Endothelial cell of umbilical vein (primary cell): Measurements from ENCODE around the gene PCDH9. TPM values are rescaled to one million over a fixed set of nuclear protein-coding genes. Genes with fewer than 3 reads are reported as not detected.

Experiments used
- BruUV-seq: library from RNA; stranded (reverse); fragments of 400-500 nt; replicated peaks from 2 replicates; lab custom pipeline; 2021; lab: Mats Ljungman, UMichigan
- CTCF ChIA-PET: fragments of 300-600, 350-600 bp; sonication (Branson Sonifier 250); formaldehyde crosslinking; loops from one replicate; lab custom pipeline; 2021; ENCODE audit warnings: antibody characterized with exemption, inconsistent platforms; lab: Charles Lee
- POLR2A ChIA-PET: fragments of 300-600, 350-600 bp; sonication (Branson Sonifier 250); formaldehyde crosslinking; loops from one replicate; lab custom pipeline; 2021; ENCODE audit warnings: antibody characterized with exemption, inconsistent platforms; lab: Charles Lee
- DNase-seq: peaks from one replicate; pipeline ENCODE4 v3.0.0-alpha.2; 2011; ENCODE audit warnings: low read depth, low spot score
- FAIRE-seq: peaks from 2 replicates; lab custom pipeline; 2011; peaks lifted over from hg19 to GRCh38; lab: Jason Lieb, UNC
- H2AFZ ChIP-seq: 2 replicates; pipeline ENCODE4 v1.6.0; 2012; ENCODE audit warnings: low read depth, low read length, control low read depth, inconsistent platforms
- H3K27ac ChIP-seq: 2 replicates; pipeline ENCODE4 v1.5.1; 2011; ENCODE audit warnings: low read depth, mild to moderate bottlenecking, control low read depth, low read length, moderate library complexity; ENCODE audit not compliant: insufficient read depth
- H3K27me3 ChIP-seq, 2 experiments: 2 replicates each; pipeline versions ENCODE4 v1.6.0 to v1.6.1; 2011; ENCODE audit warnings: low read length in 2 of 2, mixed read lengths in 1 of 2; ENCODE audit not compliant: control insufficient read depth in 2 of 2, insufficient read depth in 2 of 2
- H3K36me3 ChIP-seq, 2 experiments: 2 replicates in 1 of 2; 3 replicates in 1 of 2; pipeline ENCODE4 v1.5.1; 2011; ENCODE audit warnings: low read length in 2 of 2, mild to moderate bottlenecking in 1 of 2, moderate library complexity in 1 of 2; ENCODE audit not compliant: control insufficient read depth in 2 of 2, insufficient read depth in 2 of 2; ENCODE audit errors: extremely low read depth in 1 of 2
- H3K4me1 ChIP-seq: 3 replicates; pipeline ENCODE4 v1.5.1; 2011; ENCODE audit warnings: mild to moderate bottlenecking, low read length; ENCODE audit not compliant: control insufficient read depth, insufficient read depth; ENCODE audit errors: extremely low read depth
- H3K4me2 ChIP-seq: 2 replicates; pipeline ENCODE4 v1.6.1; 2011; ENCODE audit warnings: low read length, control low read depth, mixed read lengths; ENCODE audit not compliant: insufficient read depth
- H3K4me3 ChIP-seq, 3 experiments: fragments of 200-600 bp in 1 of 3; sonication (generic), shearing (Covaris generic) in 1 of 3; replicated peaks in 1 of 3; 2 replicates each; pipeline ENCODE4 v1.5.1; 2011 to 2016; ENCODE audit warnings: control low read depth in 3 of 3, low read length in 3 of 3, mild to moderate bottlenecking in 2 of 3, inconsistent platforms in 1 of 3, low read depth in 1 of 3, moderate library complexity in 1 of 3; ENCODE audit not compliant: insufficient read depth in 1 of 3
- H3K79me2 ChIP-seq: 2 replicates; pipeline ENCODE4 v1.6.0; 2012; ENCODE audit warnings: low read length, inconsistent platforms; ENCODE audit not compliant: control insufficient read depth, insufficient read depth
- H3K9ac ChIP-seq: replicated peaks from 2 replicates; pipeline ENCODE3; 2011; ENCODE audit warnings: low read length, control low read depth; ENCODE audit not compliant: insufficient read depth; ENCODE audit errors: extremely low read depth
- H3K9me1 ChIP-seq: replicated peaks from 3 replicates; pipeline ENCODE4 v1.6.0; 2011; ENCODE audit warnings: mild to moderate bottlenecking, low read length; ENCODE audit not compliant: control insufficient read depth, insufficient read depth; ENCODE audit errors: extremely low read depth
- H3K9me3 ChIP-seq: replicated peaks from 2 replicates; pipeline ENCODE4 v1.5.1; 2012; ENCODE audit warnings: low read length, inconsistent platforms; ENCODE audit not compliant: control insufficient read depth, insufficient read depth
- H4K20me1 ChIP-seq: replicated peaks from 2 replicates; pipeline ENCODE3; 2011; ENCODE audit warnings: mild to moderate bottlenecking, low read length; ENCODE audit not compliant: control insufficient read depth, insufficient read depth; ENCODE audit errors: extremely low read depth
- EZH2 ChIP-seq: IDR thresholded peaks from 2 replicates; pipeline ENCODE4 v1.6.1; 2012; ENCODE audit warnings: borderline replicate concordance, low read depth, mild to moderate bottlenecking, moderate library complexity, low read length, inconsistent platforms; ENCODE audit not compliant: severe bottlenecking
- FOS ChIP-seq: IDR thresholded peaks from 2 replicates; pipeline ENCODE4 v1.6.1; 2011; ENCODE audit warnings: mild to moderate bottlenecking, low read length, moderate library complexity, borderline replicate concordance; ENCODE audit not compliant: insufficient read depth
- GATA2 ChIP-seq: IDR thresholded peaks from 2 replicates; pipeline ENCODE4 v1.7.0; 2011; ENCODE audit warnings: low read depth, mild to moderate bottlenecking, moderate library complexity, mixed read lengths, low read length; ENCODE audit not compliant: insufficient read length, insufficient read depth
- JUN ChIP-seq: IDR thresholded peaks from 2 replicates; pipeline ENCODE4 v1.6.1; 2011; ENCODE audit warnings: borderline replicate concordance, low read depth; ENCODE audit not compliant: insufficient read length, insufficient read depth
- MAX ChIP-seq: IDR thresholded peaks from 2 replicates; pipeline ENCODE4 v1.6.1; 2011; ENCODE audit not compliant: insufficient read depth, insufficient read length
- MYC ChIP-seq: IDR thresholded peaks from one replicate; pipeline ENCODE4 v1.6.1; 2011; ENCODE audit warnings: mild to moderate bottlenecking, low read depth, low read length
- POLR2A ChIP-seq: IDR thresholded peaks from 2 replicates; pipeline ENCODE4 v1.6.1; 2012; ENCODE audit warnings: low read depth, mild to moderate bottlenecking, control low read depth, low read length
- POLR2AphosphoS5 ChIP-seq: IDR thresholded peaks from 2 replicates; pipeline ENCODE4 v1.6.1; 2012; ENCODE audit warnings: low read depth, mild to moderate bottlenecking, control low read depth, low read length, moderate library complexity; ENCODE audit not compliant: insufficient read depth
- dilution Hi-C: fragments of 300-500 bp; cut with MboI; formaldehyde crosslinking; loops from one replicate; pipeline ENCODE4 v1.15.0; 2019; ENCODE audit warnings: low sequenced_read_pairs; ENCODE audit not compliant: extremely low pct_ligation_motif_present
- intact Hi-C: fragments of 100-400 bp; cut with micrococcal nuclease; formaldehyde crosslinking; loops from one replicate; pipeline ENCODE4 v1.10.0; 2022
- polyA plus RNA-seq, 4 experiments: library from polyadenylated mRNA; depleted of rRNA in 3 of 4; stranded (reverse) in 3 of 4; unstranded in 1 of 4; fragments of >200 nt; gene quantifications; 2 replicates each; pipeline versions ENCODE4 v1.2.1 to v1.2.3, GENCODE V29; 2011 to 2012; ENCODE audit warnings: missing spikeins in 1 of 4
- total RNA-seq: library from RNA; stranded (reverse); gene quantifications from 2 replicates; pipeline ENCODE4 v1.2.3, GENCODE V29; 2021
- TF ChIP-seq, protein P1 (sequence below), 2 donors: IDR thresholded peaks; 1 replicate in 1 of 2; 2 replicates in 1 of 2; pipeline ENCODE4 v1.5.1; 2011; ENCODE audit warnings: low read length in 2 of 2, mild to moderate bottlenecking in 2 of 2, moderate library complexity in 2 of 2, control low read depth in 1 of 2, inconsistent platforms in 1 of 2, low read depth in 1 of 2; ENCODE audit not compliant: insufficient read depth in 1 of 2; ENCODE audit errors: extremely low read depth in 1 of 2

The PCDH9 gene
- total and polyA plus RNA-seq, 2 donors (not counting 3 experiments of a cell fraction or from before 2014, with no cell fraction given): 1.1 to 5.2 TPM

DNA sequence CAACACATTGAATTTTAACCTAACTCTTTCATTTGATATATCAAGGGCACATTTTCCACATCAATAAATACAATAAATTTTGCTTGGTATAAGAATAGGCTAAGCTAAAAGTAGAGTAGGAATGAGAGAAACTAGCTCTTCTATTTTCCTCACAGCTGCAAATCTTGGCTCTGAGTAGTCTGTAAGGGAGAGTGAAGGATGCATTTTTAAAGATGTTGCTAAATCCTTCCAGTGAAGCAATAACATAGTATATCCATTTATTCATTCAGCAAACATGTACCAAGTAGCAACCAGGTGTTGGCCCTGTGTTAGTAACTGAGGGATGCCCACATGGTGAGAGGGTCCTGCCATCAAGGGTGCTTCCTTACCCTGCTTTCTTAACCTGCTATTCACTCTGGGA is 799.9 kb downstream of the PCDH9 start:
- no peaks in the 10 kb centered on the region for H3K4me1 ChIP-seq
- no peak overlapping the region for H3K27ac ChIP-seq
- no peaks in the 10 kb centered on the region for H3K9me1 ChIP-seq
- FAIRE-seq: no peak
- no peak for DNase-seq
- H3K4me3 ChIP-seq: no peak overlapping the region
- H3K36me3 ChIP-seq: no peaks in the 10 kb centered on the region
- no peak overlapping the region for H2AFZ ChIP-seq
- H4K20me1 ChIP-seq: no peaks in the 10 kb centered on the region
- H3K9me3 ChIP-seq: no peaks in the 10 kb centered on the region
- no TSS peak for BruUV-seq
- intact Hi-C loops (no loop called here), dilution Hi-C loops (no loop called here)
- H3K79me2 ChIP-seq: no peaks in the 10 kb centered on the region
- TF ChIP-seq EZH2 (no peak), MYC (no peak), POLR2AphosphoS5 (no peak), FOS (no peak), GATA2 (no peak), POLR2A (no peak), MAX (no peak), JUN (no peak)
- TF ChIP-seq, protein P1, sequence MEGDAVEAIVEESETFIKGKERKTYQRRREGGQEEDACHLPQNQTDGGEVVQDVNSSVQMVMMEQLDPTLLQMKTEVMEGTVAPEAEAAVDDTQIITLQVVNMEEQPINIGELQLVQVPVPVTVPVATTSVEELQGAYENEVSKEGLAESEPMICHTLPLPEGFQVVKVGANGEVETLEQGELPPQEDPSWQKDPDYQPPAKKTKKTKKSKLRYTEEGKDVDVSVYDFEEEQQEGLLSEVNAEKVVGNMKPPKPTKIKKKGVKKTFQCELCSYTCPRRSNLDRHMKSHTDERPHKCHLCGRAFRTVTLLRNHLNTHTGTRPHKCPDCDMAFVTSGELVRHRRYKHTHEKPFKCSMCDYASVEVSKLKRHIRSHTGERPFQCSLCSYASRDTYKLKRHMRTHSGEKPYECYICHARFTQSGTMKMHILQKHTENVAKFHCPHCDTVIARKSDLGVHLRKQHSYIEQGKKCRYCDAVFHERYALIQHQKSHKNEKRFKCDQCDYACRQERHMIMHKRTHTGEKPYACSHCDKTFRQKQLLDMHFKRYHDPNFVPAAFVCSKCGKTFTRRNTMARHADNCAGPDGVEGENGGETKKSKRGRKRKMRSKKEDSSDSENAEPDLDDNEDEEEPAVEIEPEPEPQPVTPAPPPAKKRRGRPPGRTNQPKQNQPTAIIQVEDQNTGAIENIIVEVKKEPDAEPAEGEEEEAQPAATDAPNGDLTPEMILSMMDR (IDR thresholded peaks at IDR 0.05; ENCODE audit: extremely low read depth in 1 of 2, insufficient read depth in 1 of 2, low read depth in 1 of 2, low read length in 2 of 2): no peak
- ChIA-PET CTCF (interaction anchor here (0.5 to 1.0 kb wide), 2 partner anchors 8 to 227 kb away, joined by 3 to 6 read pairs; no protein-coding TSS in a partner anchor), POLR2A (no interaction called here)
- no peak overlapping the region for H3K9ac ChIP-seq
- no peaks in the 10 kb centered on the region for H3K27me3 ChIP-seq
- H3K4me2 ChIP-seq: no peak overlapping the region
